SK-N-SH (cell line): ENCODE data around the gene EXOC4.

Source experiments
- CTCF ChIP-seq: fragments of 200-600 bp; sonication (generic); IDR thresholded peaks from 2 replicates; pipeline ENCODE4 v1.6.1; 2017; ENCODE audit warnings: antibody characterized with exemption, mild to moderate bottlenecking, moderate library complexity
- GABPA ChIP-seq: IDR thresholded peaks from 2 replicates; pipeline ENCODE4 v1.4.0; 2012; ENCODE audit warnings: low read depth, mild to moderate bottlenecking
- JUND ChIP-seq: IDR thresholded peaks from 2 replicates; pipeline ENCODE4 v1.4.0; 2012
- MAX ChIP-seq: IDR thresholded peaks from 2 replicates; pipeline ENCODE4 v1.4.0; 2012; ENCODE audit warnings: low read depth
- NFIC ChIP-seq: IDR thresholded peaks from 2 replicates; pipeline ENCODE4 v1.4.0; 2012; ENCODE audit warnings: borderline replicate concordance
- TAF1 ChIP-seq: IDR thresholded peaks from 2 replicates; pipeline ENCODE4 v1.6.1; 2012; ENCODE audit warnings: low read depth, mild to moderate bottlenecking, low read length, moderate library complexity, borderline replicate concordance

- TF ChIP-seq CTCF (no peak), TAF1 (no peak), GABPA (no peak), JUND (0 out of 2 replicates have a peak, but pooled peaks have one; percentile 15), MAX (no peak), NFIC (no peak; the same call in 1 of the 2 replicates)
These were observed 569.2 kb downstream of the EXOC4 start for GRCh38 chr7:133822001-133822641.
